ENCODE measurements around the gene SLC22A23. TPM values are rescaled to one million over a fixed set of nuclear protein-coding genes. Genes with fewer than 3 reads are reported as not detected.

SLC22A23 gene
- total RNA-seq, 1 experiment from 2014 or later, result 10.1 TPM

- in situ Hi-C loops (cut with HindIII; ENCODE audit: low pct_unique_long_range_greater_than_20kb, low sequenced_read_pairs), result no loop called here
- DNase-seq (ENCODE audit: low read depth), result no peak
Observed at GRCh38 chr6:3228046-3228671, 228.7 kb downstream of the SLC22A23 start.

- in situ Hi-C loops (cut with HindIII; ENCODE audit: low pct_unique_long_range_greater_than_20kb, low sequenced_read_pairs), result no loop called here
- DNase-seq (ENCODE audit: low read depth), result no peak
Observed at GRCh38 chr6:3227363-3228045, 229.3 kb downstream of the SLC22A23 start, which contains the start of gene TUBB2B. Gene TUBB2B, minus strand, starts transcription at chr6:3227653. Its CDS starts 110 bp downstream, at chr6:3227543.

GRCh38 chr6:3226481-3227362 is 230.1 kb downstream of the SLC22A23 start:
- in situ Hi-C loops (cut with HindIII; ENCODE audit: low pct_unique_long_range_greater_than_20kb, low sequenced_read_pairs), result no loop called here
- DNase-seq (ENCODE audit: low read depth), result no peak

- DNase-seq (ENCODE audit: low read depth), result no peak
- in situ Hi-C loops (cut with HindIII; ENCODE audit: low pct_unique_long_range_greater_than_20kb, low sequenced_read_pairs), result no loop called here
Observed at GRCh38 chr6:3226042-3226441, 230.8 kb downstream of the SLC22A23 start.

GRCh38 chr6:3222506-3223038 is 234.3 kb downstream of the SLC22A23 start:
- in situ Hi-C loops (cut with HindIII; ENCODE audit: low pct_unique_long_range_greater_than_20kb, low sequenced_read_pairs), result no loop called here
- no peak for DNase-seq (ENCODE audit: low read depth)

GRCh38 chr6:3221578-3221977 is 235.3 kb downstream of the SLC22A23 start:
- DNase-seq (ENCODE audit: low read depth), result no peak
- in situ Hi-C loops (cut with HindIII; ENCODE audit: low pct_unique_long_range_greater_than_20kb, low sequenced_read_pairs), result no loop called here

- in situ Hi-C loops (cut with HindIII; ENCODE audit: low pct_unique_long_range_greater_than_20kb, low sequenced_read_pairs), result no loop called here
Observed at GRCh38 chr6:3220366-3220765, 236.5 kb downstream of the SLC22A23 start.

More at GRCh38 chr6:3220366-3220765, 236.5 kb downstream of the SLC22A23 start:
- DNase-seq (ENCODE audit: low read depth), result no peak

Other genes with a start within 250 kb of the SLC22A23 start
- gene TUBB2B, start 229.4 kb downstream of the SLC22A23 start, total RNA-seq (2014; rRNA removed; shearing (Covaris generic); ENCODE audit: low replicate concordance), result 3.0 and 5.3 TPM in 2 replicates
- gene PSMG4, start 198.1 kb downstream of the SLC22A23 start, total RNA-seq (2014; rRNA removed; shearing (Covaris generic); ENCODE audit: low replicate concordance), result 53.9 and 74.5 TPM in 2 replicates

Measured in Caki2 (cell line).